HepG2 (cell line): ENCODE data around the gene BHMT. TPM values are rescaled to one million over a fixed set of nuclear protein-coding genes. Genes with fewer than 3 reads are reported as not detected.

ENCODE experiments used
- CBX2 ChIP-seq, 2 experiments: fragments of 200-600 bp in 1 of 2; sonication (generic); formaldehyde crosslinking in 1 of 2; IDR thresholded peaks; 2 replicates each; pipeline versions ENCODE4 v1.7.0 to v1.8.1; 2018 to 2022; ENCODE audit warnings: low read depth in 2 of 2, low read length in 1 of 2, mild to moderate bottlenecking in 1 of 2, missing genetic modification reagents in 1 of 2
- CC2D1A ChIP-seq: sonication (generic); formaldehyde crosslinking; IDR thresholded peaks from 2 replicates; pipeline ENCODE4 v1.8.1; 2023; ENCODE audit warnings: mild to moderate bottlenecking, missing genetic modification reagents
- DMAP1 ChIP-seq: IDR thresholded peaks from 2 replicates; pipeline ENCODE4 v1.6.1; 2016
- ELF3 ChIP-seq: IDR thresholded peaks from 2 replicates; pipeline ENCODE4 v1.6.1; 2016; ENCODE audit warnings: missing genetic modification reagents, missing compliant biosample characterization
- HOXA7 ChIP-seq: sonication (generic); formaldehyde crosslinking; IDR thresholded peaks from 2 replicates; pipeline ENCODE4 v1.8.1; 2022; ENCODE audit warnings: mild to moderate bottlenecking, missing genetic modification reagents, moderate library complexity
- MAFG ChIP-seq: sonication (generic); formaldehyde crosslinking; IDR thresholded peaks from 2 replicates; pipeline ENCODE4 v1.5.1; 2020; ENCODE audit warnings: mild to moderate bottlenecking, missing genetic modification reagents
- PAWR ChIP-seq: sonication (generic); formaldehyde crosslinking; IDR thresholded peaks from 2 replicates; pipeline ENCODE4 v1.4.0; 2020; ENCODE audit warnings: missing genetic modification reagents, mild to moderate bottlenecking, borderline replicate concordance
- STAT6 ChIP-seq: sonication (generic); formaldehyde crosslinking; IDR thresholded peaks from 2 replicates; pipeline ENCODE4 v1.4.0; 2020; ENCODE audit warnings: missing genetic modification reagents, mild to moderate bottlenecking, borderline replicate concordance
- TBX3 ChIP-seq: fragments of 450-650 bp; IDR thresholded peaks from 2 replicates; pipeline ENCODE4 v1.6.1; 2017; ENCODE audit warnings: antibody characterized with exemption, mild to moderate bottlenecking, inconsistent platforms, borderline replicate concordance
- TOE1 ChIP-seq: sonication (generic); formaldehyde crosslinking; IDR thresholded peaks from 2 replicates; pipeline ENCODE4 v1.4.0; 2020; ENCODE audit warnings: mild to moderate bottlenecking, missing genetic modification reagents
- TRIM24 ChIP-seq: sonication (generic); formaldehyde crosslinking; IDR thresholded peaks from 2 replicates; pipeline ENCODE4 v1.8.0; 2022; ENCODE audit warnings: mild to moderate bottlenecking, missing genetic modification reagents
- TSC22D2 ChIP-seq: sonication (generic); formaldehyde crosslinking; IDR thresholded peaks from 2 replicates; pipeline ENCODE4 v1.5.1; 2020; ENCODE audit warnings: missing genetic modification reagents, mild to moderate bottlenecking, borderline replicate concordance
- ZC3H4 ChIP-seq: sonication (generic); formaldehyde crosslinking; IDR thresholded peaks from 2 replicates; pipeline ENCODE4 v1.4.0; 2020; ENCODE audit warnings: missing genetic modification reagents, borderline replicate concordance
- ZHX1 ChIP-seq: sonication (generic); formaldehyde crosslinking; IDR thresholded peaks from 2 replicates; pipeline ENCODE4 v1.8.1; 2022; ENCODE audit warnings: low read depth, mild to moderate bottlenecking, missing genetic modification reagents
- ZNF280B ChIP-seq: sonication (generic); formaldehyde crosslinking; IDR thresholded peaks from 2 replicates; pipeline ENCODE4 v1.5.0; 2020; ENCODE audit warnings: missing genetic modification reagents, mild to moderate bottlenecking, borderline replicate concordance
- ZNF614 ChIP-seq: IDR thresholded peaks from 2 replicates; pipeline ENCODE4 v1.6.1; 2018; ENCODE audit warnings: missing biosample characterization, missing genetic modification reagents, inconsistent platforms, borderline replicate concordance
- ZNF703 ChIP-seq: sonication (generic); formaldehyde crosslinking; IDR thresholded peaks from 2 replicates; pipeline ENCODE4 v1.5.1; 2020; ENCODE audit warnings: missing genetic modification reagents, mild to moderate bottlenecking, moderate library complexity, borderline replicate concordance
- ZNF75D ChIP-seq: sonication (generic); formaldehyde crosslinking; IDR thresholded peaks from 2 replicates; pipeline ENCODE4 v1.8.1; 2023; ENCODE audit warnings: missing genetic modification reagents, mild to moderate bottlenecking, borderline replicate concordance
- ZNF790 ChIP-seq: sonication (generic); formaldehyde crosslinking; IDR thresholded peaks from 2 replicates; pipeline ENCODE4 v1.8.0; 2022; ENCODE audit warnings: missing genetic modification reagents, mild to moderate bottlenecking, borderline replicate concordance
- polyA plus RNA-seq, 8 experiments: library from polyadenylated mRNA; depleted of rRNA in 3 of 8; stranded (reverse) in 7 of 8; unstranded in 1 of 8; fragments of >200 nt; fragmentation: Illumina TruSeq in 4 of 8; extraction: Trizol in 4 of 8; gene quantifications; 2 replicates each; pipeline versions ENCODE4 v1.2.1 to v1.2.3, GENCODE V29; 2011 to 2016; ENCODE audit warnings: low read depth in 4 of 8, missing spikeins in 1 of 8, mixed read lengths in 1 of 8; ENCODE audit not compliant: insufficient read depth in 1 of 8
- total RNA-seq, 5 experiments: library from RNA; depleted of rRNA; stranded (reverse); fragments of >200 nt; fragmentation: Illumina TruSeq; extraction: Trizol; gene quantifications; 2 replicates each; pipeline ENCODE4 v1.2.3, GENCODE V29; 2016; ENCODE audit warnings: low read depth in 1 of 5

BHMT gene
- total and polyA plus RNA-seq, 2 of the 13 experiments (the other 11 are each of a cell fraction or from before 2014, with no cell fraction given), result 0.40 to 6.4 TPM

DNA sequence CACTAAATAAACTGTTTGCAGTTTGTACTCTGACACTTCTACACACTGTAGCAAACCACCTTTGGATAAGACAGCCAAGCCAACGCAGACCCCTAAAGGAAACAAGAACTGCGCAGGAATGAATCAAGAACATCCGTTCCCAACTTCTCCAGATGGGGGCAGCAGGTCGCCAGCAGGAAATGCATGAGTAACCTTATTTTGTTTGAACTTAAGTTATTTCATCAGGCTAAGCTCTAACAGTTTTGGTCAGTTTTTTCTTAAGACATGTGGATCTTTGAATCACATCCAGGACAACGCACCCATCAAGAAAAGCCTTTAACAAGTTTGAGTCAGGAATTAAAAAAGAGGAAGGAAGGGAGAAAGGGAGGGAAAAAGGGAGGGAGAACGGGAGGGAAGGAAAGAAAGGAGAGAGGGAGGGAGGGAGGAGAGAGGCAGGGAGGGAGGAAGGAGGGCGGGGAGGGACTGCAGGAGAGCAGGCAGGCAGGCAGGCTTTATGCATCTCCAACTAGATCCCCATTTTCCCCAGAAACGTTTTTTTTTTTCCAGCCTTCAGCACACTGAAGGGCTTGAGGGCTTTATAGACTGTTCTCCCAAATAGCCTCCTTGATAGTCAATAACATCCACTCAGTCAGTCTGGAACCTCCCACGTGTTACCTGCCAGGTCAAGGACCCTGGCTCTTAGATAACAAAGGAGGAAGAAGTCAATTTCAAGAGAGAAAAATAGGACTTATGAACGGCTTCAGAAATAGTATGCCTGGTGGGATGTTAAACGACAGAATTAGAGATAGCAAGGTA, 22.2 kb downstream of the BHMT start (continued):
- TF ChIP-seq MAFG (CRISPR knock-in tag), result no peak
- no peak for TF ChIP-seq CBX2 (IDR thresholded peaks at IDR 0.05; ENCODE audit: low read depth, low read length)
- TF ChIP-seq CBX2 (CRISPR knock-in tag; IDR thresholded peaks at IDR 0.05; ENCODE audit: low read depth), result no peak
- no peak for TF ChIP-seq TBX3
- TF ChIP-seq CC2D1A (CRISPR knock-in tag), result no peak
- no peak for TF ChIP-seq TSC22D2 (CRISPR knock-in tag)
- TF ChIP-seq ZNF703 (CRISPR knock-in tag), result no peak
- TF ChIP-seq ZNF790 (CRISPR knock-in tag), result no peak
- peak; percentile 67 for TF ChIP-seq ELF3
- TF ChIP-seq DMAP1 (CRISPR knock-in tag), result no peak
- TF ChIP-seq ZC3H4, result no peak
- TF ChIP-seq TRIM24 (CRISPR knock-in tag), result no peak
- no peak for TF ChIP-seq PAWR (CRISPR knock-in tag)
- TF ChIP-seq ZHX1 (CRISPR knock-in tag), result no peak
- no peak for TF ChIP-seq HOXA7 (CRISPR knock-in tag)
- 0 out of 2 replicates have a peak, but pooled peaks have one; percentile 22 for TF ChIP-seq ZNF614 (CRISPR knock-in tag)
- no peak for TF ChIP-seq ZNF280B (CRISPR knock-in tag)
- TF ChIP-seq STAT6 (CRISPR knock-in tag), result no peak
- no peak for TF ChIP-seq TOE1 (CRISPR knock-in tag)
- no peak for TF ChIP-seq ZNF75D (CRISPR knock-in tag)
